Dedifferentiated amniotic fluid mesenchymal stem cell (primary cell): ENCODE data around the gene ARL5B.

Experiments used
- DNase-seq: peaks from one replicate; pipeline ENCODE4 v3.0.0-alpha.2; 2016; ENCODE audit errors: extremely low spot score

The ARL5B gene

DNA sequence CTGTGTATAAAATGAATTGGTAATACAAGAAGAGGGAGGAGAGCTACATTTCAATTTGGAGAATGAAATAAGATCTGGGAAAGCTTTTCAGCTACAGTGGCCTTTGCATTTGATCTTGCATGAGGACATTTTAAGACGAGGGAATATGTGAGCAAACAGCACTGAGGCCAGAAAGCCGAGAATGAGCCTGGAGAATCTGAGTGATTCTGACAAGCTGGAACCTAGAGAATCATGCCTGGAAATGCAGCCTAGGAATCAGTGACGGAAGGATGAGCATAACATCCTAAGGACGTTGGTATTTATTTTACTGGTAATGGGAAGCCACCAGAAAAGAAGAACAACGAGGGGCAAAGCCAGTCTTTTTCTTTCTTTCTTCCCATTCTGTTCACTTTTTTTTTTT lies 44.3 kb downstream of the ARL5B start:
- no peak for DNase-seq

DNA sequence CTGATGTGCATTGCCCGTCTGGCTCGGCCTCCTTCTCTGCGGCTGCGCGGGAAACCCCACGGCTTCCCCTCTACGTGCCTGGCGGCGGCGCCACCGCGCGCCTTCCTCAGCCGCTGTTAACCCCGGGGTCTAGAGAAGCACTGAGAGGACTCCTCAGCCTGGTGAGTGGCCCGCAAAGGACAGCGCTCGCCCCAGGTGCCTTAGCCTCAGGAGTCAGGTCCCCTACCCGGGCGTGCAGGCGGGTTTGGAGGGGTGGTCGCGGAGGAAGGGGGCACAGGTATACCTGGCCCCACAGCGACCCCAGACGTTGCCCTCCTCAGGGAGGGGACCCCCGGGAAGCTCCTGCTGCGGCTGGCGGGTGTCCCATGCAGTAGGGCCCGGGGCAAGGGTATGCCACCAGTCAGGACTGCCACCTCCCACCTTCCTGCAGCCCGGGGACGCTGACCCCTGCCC lies 51.0 kb downstream of the ARL5B start:
- no peak for DNase-seq

DNA sequence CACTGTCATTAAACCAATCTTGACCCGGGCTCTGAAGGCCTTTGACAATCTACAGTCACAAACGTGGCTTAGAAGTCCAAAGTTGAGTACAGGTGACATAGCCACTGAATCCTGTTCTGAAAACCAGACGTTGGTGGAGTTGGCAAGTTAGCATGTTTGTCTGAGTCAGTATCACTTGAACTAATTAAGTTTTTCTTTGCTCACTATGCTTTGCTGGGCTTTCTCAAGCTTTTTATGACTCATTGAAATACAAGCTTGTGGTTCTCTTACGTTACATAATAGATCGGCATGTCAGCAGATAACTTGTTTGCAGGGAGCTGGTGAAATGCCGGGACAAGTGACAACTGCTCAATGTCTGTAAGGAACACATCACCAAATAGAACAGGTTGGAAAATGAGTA lies 53.8 kb downstream of the ARL5B start:
- peak; percentile 77 for DNase-seq

GRCh38 chr10:18718991-18719390 lies 59.8 kb downstream of the ARL5B start:
- DNase-seq, result no peak

- DNase-seq, result no peak
These were observed 60.6 kb downstream of the ARL5B start for GRCh38 chr10:18719811-18720210.

DNA sequence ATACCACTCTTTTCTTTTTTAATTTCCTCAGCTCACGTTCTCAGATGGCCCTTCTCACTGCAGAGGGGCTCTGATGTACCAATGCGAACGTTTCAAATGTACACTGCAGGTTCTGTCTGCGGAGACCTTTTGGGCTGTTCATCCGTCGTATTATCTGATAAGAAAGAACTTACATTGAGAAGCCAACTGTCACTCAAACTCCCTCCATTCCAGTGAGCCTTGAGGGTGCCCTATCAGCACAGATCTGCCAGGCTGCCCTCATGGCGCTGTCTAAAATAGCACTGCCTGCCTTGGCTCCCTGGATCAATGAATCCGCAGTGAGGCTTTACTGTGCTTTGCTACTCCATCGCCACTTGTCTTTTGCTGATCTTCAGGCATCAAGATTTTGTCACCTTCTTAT lies 61.8 kb downstream of the ARL5B start:
- no peak for DNase-seq

GRCh38 chr10:18723801-18724200 lies 64.6 kb downstream of the ARL5B start:
- no peak for DNase-seq
